Central memory CD8-positive, alpha-beta T cell (primary cell): Measurements from ENCODE around the gene NBPF26.
A peak's percentile ranks its signal among the peaks of the same experiment; 100 is the strongest.
"Not testable (repeated sequence)": the region's sequence is repeated elsewhere in the genome, so short reads cannot be mapped to it uniquely, and the experiment has no call there.

Experiments
- ATAC-seq: fragments of 150-1000 bp; cut with Tn5 transposase; replicated peaks from 2 replicates; pipeline ENCODE4 v1.10.0; 2022; ENCODE audit warnings: mild to moderate bottlenecking, moderate FRiP score, moderate number of reproducible peaks; ENCODE audit not compliant: poor library complexity, severe bottlenecking; ENCODE audit errors: extremely low read depth
- DNase-seq, 2 donors: peaks; one replicate each; pipeline ENCODE4 v3.0.0; 2021; ENCODE audit warnings: low spot score in 2 of 2
- H3K27ac Mint-ChIP-seq: one replicate; pipeline ENCODE4 v1.8.0; 2022; ENCODE audit warnings: low read depth, mild to moderate bottlenecking, moderate library complexity, mixed read lengths
- H3K27me3 Mint-ChIP-seq: one replicate; pipeline ENCODE4 v1.8.0; 2022; ENCODE audit warnings: mixed read lengths
- H3K36me3 Mint-ChIP-seq: one replicate; pipeline ENCODE4 v1.8.0; 2022; ENCODE audit warnings: mild to moderate bottlenecking, moderate library complexity, mixed read lengths; ENCODE audit not compliant: insufficient read depth
- H3K4me1 Mint-ChIP-seq: one replicate; pipeline ENCODE4 v1.8.0; 2022; ENCODE audit warnings: mixed read lengths
- H3K4me3 Mint-ChIP-seq: one replicate; pipeline ENCODE4 v1.8.0; 2022; ENCODE audit warnings: mild to moderate bottlenecking, moderate library complexity, mixed read lengths
- H3K9me3 Mint-ChIP-seq: one replicate; pipeline ENCODE4 v1.8.0; 2022; ENCODE audit warnings: mixed read lengths

The NBPF26 gene

GRCh38 chr1:120723715-120724402 is at the start of gene NBPF26:
Gene NBPF26 (plus strand): TSS chr1:120723945.
- H3K9me3 Mint-ChIP-seq, H3K27ac Mint-ChIP-seq, H3K4me1 Mint-ChIP-seq, H3K36me3 Mint-ChIP-seq, H3K27me3 Mint-ChIP-seq: not testable (repeated sequence)
- peak within 1 kb of the TSS; percentile 68 for H3K4me3 Mint-ChIP-seq
- peak; percentile 37 to 83 for DNase-seq
- ATAC-seq = peak; percentile 89

DNA sequence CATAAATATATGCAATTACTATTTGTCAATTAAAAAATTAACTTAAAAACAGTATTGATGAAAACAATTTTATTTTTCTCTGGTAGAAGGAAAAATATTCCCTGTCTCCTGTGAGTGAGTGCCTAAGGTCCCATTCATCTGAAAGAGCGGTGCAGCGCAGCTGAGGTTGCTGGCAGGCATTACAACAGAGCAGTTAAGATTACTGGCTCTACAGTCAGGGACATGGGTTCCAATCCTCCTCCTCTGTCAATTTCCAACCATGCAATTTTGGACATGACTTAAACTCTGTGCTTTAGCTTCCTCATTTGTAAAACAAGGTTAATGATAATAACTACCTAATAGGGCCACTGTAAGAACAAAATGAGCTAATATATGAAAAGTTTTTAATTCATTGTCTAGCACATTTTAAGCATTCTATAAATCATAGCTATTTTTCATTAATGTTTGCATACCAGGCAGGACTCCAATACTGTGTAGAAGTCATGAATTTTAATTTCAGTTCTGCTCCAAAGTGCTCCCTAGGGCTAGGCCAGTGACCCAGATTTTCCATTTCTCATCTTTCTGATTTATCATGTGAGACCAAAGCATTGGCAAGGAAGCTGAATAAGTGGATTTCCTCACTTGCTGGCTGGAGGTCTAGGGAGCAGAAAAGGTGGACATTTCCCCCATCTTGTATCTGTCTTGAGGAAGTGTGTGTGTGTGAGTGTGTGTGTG is 43.5 kb upstream of the NBPF26 start:
- H3K4me1 Mint-ChIP-seq, ATAC-seq, H3K27ac Mint-ChIP-seq, H3K27me3 Mint-ChIP-seq, H3K9me3 Mint-ChIP-seq, DNase-seq, H3K4me3 Mint-ChIP-seq, H3K36me3 Mint-ChIP-seq: not testable (repeated sequence)

GRCh38 chr1:120680938-120681337 is 42.8 kb upstream of the NBPF26 start:
- H3K27me3 Mint-ChIP-seq, H3K27ac Mint-ChIP-seq, H3K4me3 Mint-ChIP-seq, H3K9me3 Mint-ChIP-seq, H3K36me3 Mint-ChIP-seq, ATAC-seq, DNase-seq, H3K4me1 Mint-ChIP-seq: not testable (repeated sequence)

GRCh38 chr1:120684397-120684796 is 39.3 kb upstream of the NBPF26 start:
- not testable (repeated sequence) for H3K27ac Mint-ChIP-seq, H3K27me3 Mint-ChIP-seq, H3K4me1 Mint-ChIP-seq, H3K9me3 Mint-ChIP-seq, DNase-seq, H3K36me3 Mint-ChIP-seq, H3K4me3 Mint-ChIP-seq
- peak; percentile 77 for ATAC-seq

DNA sequence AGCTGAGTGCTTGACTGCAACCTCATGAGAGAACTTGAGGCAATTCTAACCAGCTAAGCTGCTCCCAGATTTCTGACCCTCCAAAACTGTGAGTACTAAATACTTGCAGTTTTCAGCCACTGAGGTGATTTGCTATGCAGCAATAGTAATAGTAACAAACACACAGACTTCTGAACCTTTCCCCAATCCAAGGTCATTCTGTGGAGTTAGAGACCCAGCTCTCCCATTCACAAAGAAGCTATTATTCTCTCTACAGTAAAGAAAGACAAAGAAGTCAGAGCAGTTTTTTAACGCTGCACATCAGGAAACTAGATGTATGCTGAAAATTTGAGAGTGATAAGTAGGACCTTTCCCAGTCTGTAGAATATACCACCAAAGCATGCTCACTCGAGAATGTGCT is 38.1 kb upstream of the NBPF26 start:
- not testable (repeated sequence) for H3K4me3 Mint-ChIP-seq, ATAC-seq

GRCh38 chr1:120687250-120687649 is 36.5 kb upstream of the NBPF26 start:
- DNase-seq, H3K9me3 Mint-ChIP-seq, H3K27me3 Mint-ChIP-seq, ATAC-seq, H3K4me1 Mint-ChIP-seq, H3K4me3 Mint-ChIP-seq, H3K27ac Mint-ChIP-seq, H3K36me3 Mint-ChIP-seq: not testable (repeated sequence)

More for the DNA sequence above, 38.1 kb upstream of the NBPF26 start:
- not testable (repeated sequence) for DNase-seq, H3K27me3 Mint-ChIP-seq, H3K9me3 Mint-ChIP-seq, H3K4me1 Mint-ChIP-seq, H3K27ac Mint-ChIP-seq, H3K36me3 Mint-ChIP-seq

GRCh38 chr1:120700807-120701562 is 22.8 kb upstream of the NBPF26 start:
- H3K4me3 Mint-ChIP-seq, DNase-seq, H3K27ac Mint-ChIP-seq, H3K9me3 Mint-ChIP-seq, H3K4me1 Mint-ChIP-seq, H3K36me3 Mint-ChIP-seq, H3K27me3 Mint-ChIP-seq, ATAC-seq: not testable (repeated sequence)

DNA sequence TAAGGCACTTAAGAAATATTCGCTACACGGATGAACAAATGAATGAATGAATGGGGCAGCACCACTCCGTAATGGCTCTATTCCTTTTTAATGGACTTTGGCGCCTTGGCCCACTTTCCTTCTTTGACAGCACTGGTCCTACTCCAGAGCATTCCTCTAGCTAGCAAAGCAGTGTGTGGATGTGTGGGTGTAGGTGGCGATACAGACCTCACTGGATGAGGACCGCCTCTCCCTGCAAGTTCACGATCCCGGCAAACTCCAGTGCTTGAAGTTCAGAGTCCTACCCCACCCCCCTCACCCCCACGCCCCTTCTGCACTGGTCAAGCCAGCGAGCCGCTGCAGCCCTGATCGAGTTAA is 409 bp upstream of the NBPF26 start:
- not testable (repeated sequence) for H3K27me3 Mint-ChIP-seq, H3K4me1 Mint-ChIP-seq, H3K27ac Mint-ChIP-seq, H3K9me3 Mint-ChIP-seq, H3K36me3 Mint-ChIP-seq, DNase-seq
- H3K4me3 Mint-ChIP-seq = peak overlapping the region; percentile 68
- ATAC-seq = peak; percentile 29

DNA sequence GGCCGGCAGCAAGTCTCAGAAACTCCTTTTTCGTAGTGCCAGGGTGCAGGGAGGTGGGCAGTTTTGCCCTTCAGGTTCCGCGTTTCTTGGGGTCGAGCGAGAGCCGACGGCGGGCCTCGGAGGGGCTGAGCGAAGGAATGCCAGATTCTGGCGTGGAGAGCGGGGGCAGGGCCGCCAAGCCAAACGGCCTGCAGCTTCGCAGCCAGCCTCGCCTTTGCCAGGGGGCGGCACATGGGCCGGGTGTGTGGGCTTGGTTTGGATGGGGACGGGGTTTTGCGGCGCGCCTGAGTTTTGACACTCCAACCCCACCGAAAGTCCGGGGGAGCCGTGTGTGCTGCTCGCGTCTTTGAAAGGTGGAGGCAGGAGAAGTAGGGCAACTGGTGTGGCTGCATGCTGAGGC is 762 bp downstream of the NBPF26 start:
- peak overlapping the region; percentile 68 for H3K4me3 Mint-ChIP-seq
- not testable (repeated sequence) for H3K9me3 Mint-ChIP-seq, ATAC-seq, H3K4me1 Mint-ChIP-seq, H3K36me3 Mint-ChIP-seq, DNase-seq, H3K27me3 Mint-ChIP-seq, H3K27ac Mint-ChIP-seq

DNA sequence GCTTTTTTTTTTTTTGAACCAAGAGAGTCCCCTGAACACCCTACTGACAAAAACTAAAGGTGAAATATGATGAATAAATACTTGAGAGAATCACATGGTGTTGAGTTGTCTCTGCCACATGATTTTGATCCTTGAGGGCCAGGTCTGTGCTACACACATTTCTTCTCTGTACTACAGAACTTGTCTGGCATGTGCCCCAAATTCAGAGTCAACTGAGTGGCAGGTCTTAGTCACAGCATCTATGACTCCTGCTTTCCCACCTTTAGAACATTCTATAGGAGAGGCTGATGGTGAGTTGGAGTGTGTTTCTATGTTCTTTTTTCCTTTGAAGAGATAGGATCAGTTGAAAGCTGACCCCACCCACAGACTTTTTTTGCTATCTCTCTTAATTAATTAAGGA is 5.1 kb downstream of the NBPF26 start:
- H3K4me3 Mint-ChIP-seq, H3K27me3 Mint-ChIP-seq, H3K36me3 Mint-ChIP-seq, DNase-seq, ATAC-seq, H3K27ac Mint-ChIP-seq, H3K9me3 Mint-ChIP-seq: not testable (repeated sequence)
- peaks cover 10% of the 10 kb centered on the region for H3K4me1 Mint-ChIP-seq

DNA sequence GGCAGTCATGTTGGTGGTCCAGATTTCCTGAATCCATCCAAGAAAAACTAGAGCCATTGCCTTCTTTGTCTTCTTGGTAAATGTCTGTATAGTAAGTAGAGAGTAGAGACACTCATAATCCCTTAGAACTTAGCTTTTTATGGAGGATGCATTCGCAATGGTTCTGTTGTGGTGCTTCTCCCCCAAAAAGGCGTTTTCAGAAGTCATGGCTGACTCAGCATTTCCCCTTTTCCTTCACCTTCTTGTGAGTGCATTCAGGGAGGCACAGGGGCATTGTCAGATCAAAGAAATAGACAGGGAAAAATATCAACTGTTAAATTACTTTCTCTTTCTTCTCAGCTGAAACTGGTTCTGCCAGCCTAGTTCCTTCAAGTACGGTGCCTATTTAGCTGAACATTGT is 45.3 kb downstream of the NBPF26 start:
- H3K4me1 Mint-ChIP-seq, H3K4me3 Mint-ChIP-seq, H3K36me3 Mint-ChIP-seq, H3K27ac Mint-ChIP-seq, ATAC-seq, DNase-seq, H3K9me3 Mint-ChIP-seq, H3K27me3 Mint-ChIP-seq: not testable (repeated sequence)

DNA sequence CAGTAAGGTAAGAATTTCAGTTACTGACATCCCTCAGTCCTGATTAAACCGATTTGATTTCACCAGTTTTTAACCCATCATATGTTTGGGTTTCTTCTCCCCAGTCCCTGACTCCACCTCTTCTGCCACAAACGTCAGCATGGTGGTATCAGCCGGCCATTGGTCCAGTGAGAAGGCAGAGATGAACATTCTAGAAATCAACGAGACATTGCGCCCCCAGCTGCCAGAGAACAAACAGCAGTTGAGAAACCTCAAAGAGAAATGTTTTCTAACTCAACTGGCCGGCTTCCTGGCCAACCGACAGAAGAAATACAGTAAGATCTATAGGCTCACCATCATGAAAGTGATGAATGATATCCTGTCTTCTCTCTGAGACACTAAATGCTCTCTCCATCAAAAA is 81.7 kb downstream of the NBPF26 start:
- ATAC-seq, DNase-seq, H3K36me3 Mint-ChIP-seq, H3K27ac Mint-ChIP-seq, H3K27me3 Mint-ChIP-seq, H3K4me3 Mint-ChIP-seq, H3K4me1 Mint-ChIP-seq, H3K9me3 Mint-ChIP-seq: not testable (repeated sequence)

DNA sequence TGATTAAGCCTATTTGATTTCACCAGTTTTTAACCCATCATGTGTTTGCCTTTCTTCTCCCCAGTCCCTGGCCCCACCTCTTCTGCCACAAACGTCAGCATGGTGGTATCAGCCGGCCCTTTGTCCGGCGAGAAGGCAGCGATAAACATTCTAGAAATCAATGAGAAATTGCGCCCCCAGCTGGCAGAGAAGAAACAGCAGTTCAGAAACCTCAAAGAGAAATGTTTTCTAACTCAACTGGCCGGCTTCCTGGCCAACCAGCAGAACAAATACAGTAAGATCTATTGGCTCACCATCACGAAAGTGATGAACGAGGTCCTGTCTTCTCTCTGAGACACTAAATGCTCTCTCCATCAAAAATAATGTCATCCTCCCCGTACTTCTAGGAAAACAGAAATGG is 88.1 kb downstream of the NBPF26 start:
- peak in 1 of 2 donors; percentile 30 for DNase-seq
- not testable (repeated sequence) for H3K36me3 Mint-ChIP-seq, ATAC-seq

More for the DNA sequence above, 88.1 kb downstream of the NBPF26 start:
- not testable (repeated sequence) for H3K4me3 Mint-ChIP-seq, H3K9me3 Mint-ChIP-seq, H3K27me3 Mint-ChIP-seq, H3K4me1 Mint-ChIP-seq, H3K27ac Mint-ChIP-seq
